GM12874 (cell line): ENCODE results near the gene ITGB3.

Experiments used
- CTCF ChIP-seq: IDR thresholded peaks from 2 replicates; pipeline ENCODE4 v1.5.1; 2011; ENCODE audit warnings: low read depth, mild to moderate bottlenecking, control low read depth, low read length, moderate library complexity; ENCODE audit not compliant: insufficient read depth

The ITGB3 gene

GRCh38 chr17:47219621-47220475 is 33.8 kb upstream of the ITGB3 start:
- no peak for TF ChIP-seq CTCF

- no peak for TF ChIP-seq CTCF
Measured at GRCh38 chr17:47220531-47220999, 33.1 kb upstream of the ITGB3 start.

GRCh38 chr17:47221154-47221553 is 32.5 kb upstream of the ITGB3 start:
- TF ChIP-seq CTCF: no peak

GRCh38 chr17:47222047-47222446 is 31.6 kb upstream of the ITGB3 start:
- no peak for TF ChIP-seq CTCF

GRCh38 chr17:47223007-47223406 is 30.6 kb upstream of the ITGB3 start:
- TF ChIP-seq CTCF: no peak

- TF ChIP-seq CTCF: no peak
Measured at GRCh38 chr17:47223460-47223859, 30.2 kb upstream of the ITGB3 start.

GRCh38 chr17:47224966-47225365 is 28.7 kb upstream of the ITGB3 start:
- TF ChIP-seq CTCF: no peak
